ENCODE data around the gene C19orf73.

DNA sequence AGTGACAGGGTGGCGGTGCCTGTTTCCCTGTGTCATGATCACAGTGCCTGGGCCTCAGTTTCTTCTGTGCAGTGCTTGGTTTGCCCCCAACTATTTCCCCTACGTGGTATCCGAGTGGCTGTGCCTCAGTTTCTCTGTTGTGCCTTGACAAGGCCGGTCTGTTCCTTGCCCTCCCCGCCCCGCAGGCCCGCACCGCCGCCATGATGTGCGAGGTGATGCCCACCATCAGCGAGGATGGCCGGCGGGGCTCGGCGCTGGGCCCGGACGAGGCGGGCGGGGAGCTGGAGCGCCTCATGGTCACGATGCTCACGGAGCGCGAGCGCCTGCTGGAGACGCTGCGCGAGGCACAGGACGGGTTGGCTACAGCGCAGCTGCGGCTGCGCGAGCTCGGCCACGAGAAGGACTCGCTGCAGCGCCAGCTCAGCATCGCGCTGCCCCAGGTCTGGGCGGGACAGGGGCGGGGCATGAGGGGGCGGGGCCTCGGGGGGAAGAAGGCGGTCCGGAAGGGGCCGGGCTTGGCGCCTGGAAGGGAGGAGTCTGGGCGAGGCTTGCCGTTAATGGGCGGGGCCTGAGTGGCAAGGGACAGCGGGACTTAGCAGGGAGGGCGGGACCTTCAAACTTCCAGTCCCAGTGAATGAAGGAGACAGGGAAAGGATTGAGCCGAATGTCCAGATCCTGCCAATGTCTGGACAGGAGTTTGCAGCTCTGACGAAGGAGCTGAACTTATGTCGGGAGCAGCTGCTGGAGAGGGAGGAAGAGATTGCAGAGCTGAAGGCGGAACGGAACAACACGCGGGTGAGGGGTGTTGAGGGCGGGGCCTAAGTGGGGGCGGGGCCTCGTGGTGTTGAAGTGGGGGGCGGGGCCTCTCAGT, 9.0 kb upstream of the C19orf73 start:
- TF ChIP-seq, protein P1, sequence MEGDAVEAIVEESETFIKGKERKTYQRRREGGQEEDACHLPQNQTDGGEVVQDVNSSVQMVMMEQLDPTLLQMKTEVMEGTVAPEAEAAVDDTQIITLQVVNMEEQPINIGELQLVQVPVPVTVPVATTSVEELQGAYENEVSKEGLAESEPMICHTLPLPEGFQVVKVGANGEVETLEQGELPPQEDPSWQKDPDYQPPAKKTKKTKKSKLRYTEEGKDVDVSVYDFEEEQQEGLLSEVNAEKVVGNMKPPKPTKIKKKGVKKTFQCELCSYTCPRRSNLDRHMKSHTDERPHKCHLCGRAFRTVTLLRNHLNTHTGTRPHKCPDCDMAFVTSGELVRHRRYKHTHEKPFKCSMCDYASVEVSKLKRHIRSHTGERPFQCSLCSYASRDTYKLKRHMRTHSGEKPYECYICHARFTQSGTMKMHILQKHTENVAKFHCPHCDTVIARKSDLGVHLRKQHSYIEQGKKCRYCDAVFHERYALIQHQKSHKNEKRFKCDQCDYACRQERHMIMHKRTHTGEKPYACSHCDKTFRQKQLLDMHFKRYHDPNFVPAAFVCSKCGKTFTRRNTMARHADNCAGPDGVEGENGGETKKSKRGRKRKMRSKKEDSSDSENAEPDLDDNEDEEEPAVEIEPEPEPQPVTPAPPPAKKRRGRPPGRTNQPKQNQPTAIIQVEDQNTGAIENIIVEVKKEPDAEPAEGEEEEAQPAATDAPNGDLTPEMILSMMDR (IDR thresholded peaks at IDR 0.05) = no peak
- TF ChIP-seq POLR2A (IDR thresholded peaks at IDR 0.05) = no peak

All from lower leg skin (tissue), 3 donors.